Left lobe of liver (tissue), 2 donors: ENCODE data around the gene TIMM29. TPM values are rescaled to one million over a fixed set of nuclear protein-coding genes. Genes with fewer than 3 reads are reported as not detected.
"Not testable (repeated sequence)": the region's sequence is repeated elsewhere in the genome, so short reads cannot be mapped to it uniquely, and the experiment has no call there.

Experiments used
- ATAC-seq: fragments of 200-7000 bp; cut with Tn5 transposase; one replicate; pipeline ENCODE4 v1.9.1; 2020; ENCODE audit warnings: mild to moderate bottlenecking, moderate library complexity
- DNase-seq: peaks from one replicate; pipeline ENCODE4 v3.0.0-alpha.2; 2020; ENCODE audit warnings: low spot score
- total RNA-seq: library from RNA; stranded (reverse); gene quantifications from one replicate; pipeline ENCODE4 v1.2.1, GENCODE V29; 2021
- donor health status: DM: no; HTN: no; CAD: no; lungs with moderate emphysema.
- donor health status: DM: no; HTN: yes; CAD: no.

Gene TIMM29
- total RNA-seq, 1 donor from 2014 or later = 17.2 TPM

- no peak for ATAC-seq
- no peak for DNase-seq
These were observed 6.9 kb downstream of the TIMM29 start for GRCh38 chr19:10935371-10936059.

GRCh38 chr19:10936661-10937084 is 8.1 kb downstream of the TIMM29 start:
- ATAC-seq (peak; percentile 81), DNase-seq (no peak)

GRCh38 chr19:10941649-10942048 is 13.0 kb downstream of the TIMM29 start:
- not testable (repeated sequence) for ATAC-seq, DNase-seq

GRCh38 chr19:10943412-10943811 is 14.8 kb downstream of the TIMM29 start:
- not testable (repeated sequence) for DNase-seq, ATAC-seq

GRCh38 chr19:10945264-10945663 is 16.7 kb downstream of the TIMM29 start:
- DNase-seq (no peak), ATAC-seq (no peak)

GRCh38 chr19:10946958-10947657 is 18.5 kb downstream of the TIMM29 start:
- no peak for DNase-seq
- ATAC-seq = peak; percentile 61

- ATAC-seq (no peak), DNase-seq (no peak)
These were observed 24.2 kb downstream of the TIMM29 start for GRCh38 chr19:10952809-10953208.

GRCh38 chr19:10959277-10959968 is 30.8 kb downstream of the TIMM29 start:
- ATAC-seq, DNase-seq: not testable (repeated sequence)

- ATAC-seq = peak; percentile 95
These were observed 31.9 kb downstream of the TIMM29 start, which contains the start of gene SMARCA4 for GRCh38 chr19:10960314-10961072. SMARCA4 (plus strand) TSS chr19:10961030; CDS start chr19:10984152, 23,122 bp downstream.

GRCh38 chr19:10961073-10961860 is 32.7 kb downstream of the TIMM29 start:
- peak; percentile 75 for DNase-seq
- ATAC-seq = peak; percentile 63

More at GRCh38 chr19:10960314-10961072, 31.9 kb downstream of the TIMM29 start, which contains the start of gene SMARCA4:
- DNase-seq = peak; percentile 98

GRCh38 chr19:10962863-10963262 is 34.3 kb downstream of the TIMM29 start:
- no peak for DNase-seq
- ATAC-seq = no peak

- DNase-seq (no peak), ATAC-seq (no peak)
These were observed 35.3 kb downstream of the TIMM29 start for GRCh38 chr19:10963865-10964264.

GRCh38 chr19:10964903-10965302 is 36.3 kb downstream of the TIMM29 start:
- DNase-seq (no peak), ATAC-seq (no peak)

- no peak for ATAC-seq
- DNase-seq = no peak
These were observed 36.8 kb downstream of the TIMM29 start for GRCh38 chr19:10965398-10965797.

GRCh38 chr19:10966809-10967208 is 38.2 kb downstream of the TIMM29 start:
- ATAC-seq (no peak), DNase-seq (no peak)

GRCh38 chr19:10968527-10969135 is 40.0 kb downstream of the TIMM29 start:
- no peak for DNase-seq

GRCh38 chr19:10971107-10971726 is 42.6 kb downstream of the TIMM29 start:
- ATAC-seq (peak; percentile 16), DNase-seq (no peak)

More at GRCh38 chr19:10968527-10969135, 40.0 kb downstream of the TIMM29 start:
- no peak for ATAC-seq

- DNase-seq (no peak), ATAC-seq (peak; percentile 16)
These were observed 46.9 kb downstream of the TIMM29 start for GRCh38 chr19:10975374-10976130.
